ENCODE measurements around the gene AP3B1. TPM values are rescaled to one million over a fixed set of nuclear protein-coding genes. Genes with fewer than 3 reads are reported as not detected.

Gene AP3B1
- polyA plus RNA-seq, 1 of the 3 experiments (the other 2 are of a cell fraction): 18.0 TPM

DNA sequence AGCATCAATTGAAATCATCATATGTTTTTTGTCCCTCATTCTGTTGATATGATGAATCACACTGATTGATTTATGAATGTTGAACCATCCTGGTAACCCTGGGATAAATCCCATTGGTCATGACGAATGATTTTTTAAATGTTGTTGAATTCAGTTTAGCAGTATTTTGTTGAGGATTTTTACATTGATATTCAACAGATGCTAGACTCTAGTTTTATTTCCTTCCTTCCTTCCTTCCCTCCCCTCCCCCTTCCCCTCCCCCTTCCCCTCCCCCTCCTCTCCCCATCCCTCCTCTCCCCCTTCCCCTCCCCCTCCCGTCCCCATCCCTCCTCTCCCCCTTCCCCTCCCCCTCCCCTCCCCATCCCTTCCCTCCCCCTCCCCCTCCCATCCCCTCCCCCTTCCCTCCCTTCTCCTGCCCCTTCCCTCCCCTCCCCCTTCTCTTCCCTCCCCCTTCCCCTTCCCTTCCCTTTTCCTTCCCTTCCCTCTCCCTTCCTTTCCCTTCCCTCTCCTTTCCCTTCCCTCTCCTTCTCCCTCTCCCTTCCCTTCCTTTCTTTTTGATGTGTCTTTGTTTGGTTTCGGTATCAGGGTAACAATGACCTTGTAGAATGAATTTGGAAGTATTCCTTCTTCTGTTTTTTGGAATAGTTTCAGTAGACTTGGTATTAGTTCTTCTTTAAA lies 142.8 kb downstream of the AP3B1 start:
- H3K27ac ChIP-seq (ENCODE audit: low read depth in 2 of 2, low read length in 1 of 2): no peak overlapping the region
- H3K36me3 ChIP-seq (replicated peaks in 1 of 2; ENCODE audit: control insufficient read depth in 1 of 2, insufficient read depth in 2 of 2, low read length in 1 of 2): peaks cover 39 to 49% of the 10 kb centered on the region in 2 experiments
- no peaks in the 10 kb centered on the region for H3K9me2 ChIP-seq
- no peaks in the 10 kb centered on the region for H3K9me3 ChIP-seq
- no peak overlapping the region for H3K4me2 ChIP-seq
- H3K4me1 ChIP-seq (ENCODE audit: control insufficient read depth in 1 of 2, insufficient read depth in 2 of 2, low read depth in 1 of 2, low read length in 1 of 2): no peaks in the 10 kb centered on the region
- peaks cover 4% of the 10 kb centered on the region for H3F3A ChIP-seq (replicated peaks; ENCODE audit: insufficient read depth)
- H4K20me1 ChIP-seq (ENCODE audit: insufficient read depth): no peaks in the 10 kb centered on the region
- no peaks in the 10 kb centered on the region for H3K27me3 ChIP-seq (ENCODE audit: insufficient read depth)
- no peak overlapping the region for H2AFZ ChIP-seq (ENCODE audit: low read depth)
- TF ChIP-seq NFIC (IDR thresholded peaks at IDR 0.05; ENCODE audit: borderline replicate concordance) (no peak), NRF1 (IDR thresholded peaks at IDR 0.05; ENCODE audit: low read depth, low read length) (no peak), GABPA (IDR thresholded peaks at IDR 0.05; ENCODE audit: low read depth) (no peak), CTCF (IDR thresholded peaks at IDR 0.05) (no peak), EP300 (IDR thresholded peaks at IDR 0.05; ENCODE audit: borderline replicate concordance in 1 of 2, low read depth in 1 of 2, low read length in 1 of 2) (no peak), USF2 (IDR thresholded peaks at IDR 0.05; ENCODE audit: borderline replicate concordance, low read depth, low read length) (no peak), FOSL2 (IDR thresholded peaks at IDR 0.05; ENCODE audit: borderline replicate concordance, low read depth) (no peak), TAF1 (IDR thresholded peaks at IDR 0.05; ENCODE audit: borderline replicate concordance, low read depth, low read length) (no peak), TEAD4 (IDR thresholded peaks at IDR 0.05; ENCODE audit: borderline replicate concordance, insufficient read depth) (no peak), JUND (IDR thresholded peaks at IDR 0.05) (no peak)
- TF ChIP-seq, protein P1, sequence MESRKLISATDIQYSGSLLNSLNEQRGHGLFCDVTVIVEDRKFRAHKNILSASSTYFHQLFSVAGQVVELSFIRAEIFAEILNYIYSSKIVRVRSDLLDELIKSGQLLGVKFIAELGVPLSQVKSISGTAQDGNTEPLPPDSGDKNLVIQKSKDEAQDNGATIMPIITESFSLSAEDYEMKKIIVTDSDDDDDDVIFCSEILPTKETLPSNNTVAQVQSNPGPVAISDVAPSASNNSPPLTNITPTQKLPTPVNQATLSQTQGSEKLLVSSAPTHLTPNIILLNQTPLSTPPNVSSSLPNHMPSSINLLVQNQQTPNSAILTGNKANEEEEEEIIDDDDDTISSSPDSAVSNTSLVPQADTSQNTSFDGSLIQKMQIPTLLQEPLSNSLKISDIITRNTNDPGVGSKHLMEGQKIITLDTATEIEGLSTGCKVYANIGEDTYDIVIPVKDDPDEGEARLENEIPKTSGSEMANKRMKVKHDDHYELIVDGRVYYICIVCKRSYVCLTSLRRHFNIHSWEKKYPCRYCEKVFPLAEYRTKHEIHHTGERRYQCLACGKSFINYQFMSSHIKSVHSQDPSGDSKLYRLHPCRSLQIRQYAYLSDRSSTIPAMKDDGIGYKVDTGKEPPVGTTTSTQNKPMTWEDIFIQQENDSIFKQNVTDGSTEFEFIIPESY (IDR thresholded peaks at IDR 0.05; ENCODE audit: borderline replicate concordance, low read depth): no peak
- DNase-seq: no peak
- no peaks in the 10 kb centered on the region for H3K79me2 ChIP-seq (ENCODE audit: insufficient read depth)
- ChIA-PET CTCF (interaction anchor here (1.6 kb wide), 1 partner anchor 11 kb away, joined by 8 read pairs; no protein-coding TSS in a partner anchor), POLR2A (no interaction called here)
- 81% methylated on average over 3 of the region's 3 CpGs for WGBS (ENCODE audit: low lambda C conversion rate)
- no peak overlapping the region for H3K4me3 ChIP-seq (ENCODE audit: low read depth in 2 of 2, low read length in 1 of 2)
- no peak overlapping the region for H3K9ac ChIP-seq

- Histone ChIP-seq H4K20me1 (ENCODE audit: insufficient read depth) (no peaks in the 10 kb centered on the region), H3K36me3 (replicated peaks in 1 of 2; ENCODE audit: control insufficient read depth in 1 of 2, insufficient read depth in 2 of 2, low read length in 1 of 2) (peaks cover 13 to 62% of the 10 kb centered on the region in 2 experiments), H3F3A (replicated peaks; ENCODE audit: insufficient read depth) (no peaks in the 10 kb centered on the region), H2AFZ (ENCODE audit: low read depth) (no peak overlapping the region), H3K4me3 (ENCODE audit: low read depth in 2 of 2, low read length in 1 of 2) (no peak overlapping the region), H3K9me2 (no peaks in the 10 kb centered on the region), H3K27ac (ENCODE audit: low read depth in 2 of 2, low read length in 1 of 2) (no peak overlapping the region), H3K9ac (no peak overlapping the region), H3K9me3 (no peaks in the 10 kb centered on the region), H3K27me3 (ENCODE audit: insufficient read depth) (no peaks in the 10 kb centered on the region), H3K79me2 (ENCODE audit: insufficient read depth) (no peaks in the 10 kb centered on the region; the same call in 1 of the 2 replicates), H3K4me1 (ENCODE audit: control insufficient read depth in 1 of 2, insufficient read depth in 2 of 2, low read depth in 1 of 2, low read length in 1 of 2) (peaks cover 0 to 6% of the 10 kb centered on the region in 2 experiments; a peak in 2 of 4 replicates), H3K4me2 (no peak overlapping the region)
- CTCF ChIA-PET: no interaction called here
- 72% methylated on average over 1 of the region's 1 CpG for WGBS (ENCODE audit: low lambda C conversion rate)
- no peak for DNase-seq
- POLR2A ChIA-PET: no interaction called here
- no peak for TF ChIP-seq RFX5 (IDR thresholded peaks at IDR 0.05; ENCODE audit: low read length)
- TF ChIP-seq EZH2phosphoT487 (IDR thresholded peaks at IDR 0.05; ENCODE audit: borderline replicate concordance, low read depth): no peak
- no peak for TF ChIP-seq USF2 (IDR thresholded peaks at IDR 0.05; ENCODE audit: borderline replicate concordance, low read depth, low read length)
- no peak for TF ChIP-seq FOXJ3 (CRISPR knock-in tag; IDR thresholded peaks at IDR 0.05)
- TF ChIP-seq, protein P2, sequence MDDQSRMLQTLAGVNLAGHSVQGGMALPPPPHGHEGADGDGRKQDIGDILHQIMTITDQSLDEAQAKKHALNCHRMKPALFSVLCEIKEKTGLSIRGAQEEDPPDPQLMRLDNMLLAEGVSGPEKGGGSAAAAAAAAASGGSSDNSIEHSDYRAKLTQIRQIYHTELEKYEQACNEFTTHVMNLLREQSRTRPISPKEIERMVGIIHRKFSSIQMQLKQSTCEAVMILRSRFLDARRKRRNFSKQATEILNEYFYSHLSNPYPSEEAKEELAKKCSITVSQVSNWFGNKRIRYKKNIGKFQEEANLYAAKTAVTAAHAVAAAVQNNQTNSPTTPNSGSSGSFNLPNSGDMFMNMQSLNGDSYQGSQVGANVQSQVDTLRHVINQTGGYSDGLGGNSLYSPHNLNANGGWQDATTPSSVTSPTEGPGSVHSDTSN (IDR thresholded peaks at IDR 0.05): no peak
- no peak for TF ChIP-seq CHD2 (IDR thresholded peaks at IDR 0.05; ENCODE audit: low read length, partially characterized antibody)
- no peak for TF ChIP-seq SIN3A (IDR thresholded peaks at IDR 0.05; ENCODE audit: borderline replicate concordance, low read depth, low read length)
- no peak for TF ChIP-seq FOSL2 (IDR thresholded peaks at IDR 0.05; ENCODE audit: borderline replicate concordance, low read depth)
- TF ChIP-seq FOXM1 (IDR thresholded peaks at IDR 0.05; ENCODE audit: low read depth): no peak
Observed at GRCh38 chr5:78137290-78137689, 157.2 kb downstream of the AP3B1 start.
